Activated gamma-delta T cell treated with Interleukin-2 at 50 U/mL for 16 hours (primary cell): Measurements from ENCODE around the gene BOLA3.
A peak's percentile ranks its signal among the peaks of the same experiment; 100 is the strongest.
"Not testable (repeated sequence)": the region's sequence is repeated elsewhere in the genome, so short reads cannot be mapped to it uniquely, and the experiment has no call there.

Source experiments
- DNase-seq: peaks from one replicate; pipeline ENCODE4 v3.0.0-alpha.2; 2020

BOLA3 gene

GRCh38 chr2:74147727-74148456 is at the start of gene BOLA3:
Gene BOLA3, minus strand, starts transcription at chr2:74147912. Its CDS starts 38 bp downstream, at chr2:74147874.
- DNase-seq, result peak; percentile 81

- no peak for DNase-seq
Observed at GRCh38 chr2:74197049-74197448, 49.3 kb upstream of the BOLA3 start.

- DNase-seq, result no peak
Observed at GRCh38 chr2:74194799-74195198, 47.1 kb upstream of the BOLA3 start.

- no peak for DNase-seq
Observed at GRCh38 chr2:74191596-74192380, 44.1 kb upstream of the BOLA3 start.

GRCh38 chr2:74188696-74189095 is 41.0 kb upstream of the BOLA3 start:
- no peak for DNase-seq

GRCh38 chr2:74188018-74188601 is 40.4 kb upstream of the BOLA3 start:
- DNase-seq, result no peak

- DNase-seq, result not testable (repeated sequence)
Observed at GRCh38 chr2:74186706-74187105, 39.0 kb upstream of the BOLA3 start.

GRCh38 chr2:74186038-74186437 is 38.3 kb upstream of the BOLA3 start:
- DNase-seq, result no peak

GRCh38 chr2:74183878-74184277 is 36.2 kb upstream of the BOLA3 start:
- DNase-seq, result no peak

- no peak for DNase-seq
Observed at GRCh38 chr2:74181739-74182138, 34.0 kb upstream of the BOLA3 start.

- no peak for DNase-seq
Observed at GRCh38 chr2:74179063-74179865, 31.6 kb upstream of the BOLA3 start.

- peak; percentile 98 for DNase-seq
Observed at GRCh38 chr2:74178211-74179062, 30.7 kb upstream of the BOLA3 start, which contains the start of gene MOB1A. Gene MOB1A, minus strand, starts transcription at chr2:74178879. Its CDS starts 205 bp downstream, at chr2:74178674.

GRCh38 chr2:74177696-74178095 is 30.0 kb upstream of the BOLA3 start:
- DNase-seq, result no peak

GRCh38 chr2:74174909-74175308 is 27.2 kb upstream of the BOLA3 start:
- DNase-seq, result no peak

GRCh38 chr2:74168739-74169138 is 21.0 kb upstream of the BOLA3 start:
- no peak for DNase-seq

- DNase-seq, result no peak
Observed at GRCh38 chr2:74164761-74165160, 17.0 kb upstream of the BOLA3 start.

GRCh38 chr2:74162951-74163350 is 15.2 kb upstream of the BOLA3 start:
- no peak for DNase-seq

GRCh38 chr2:74155830-74156229 is 8.1 kb upstream of the BOLA3 start:
- no peak for DNase-seq

GRCh38 chr2:74152954-74153353 is 5.2 kb upstream of the BOLA3 start:
- no peak for DNase-seq

GRCh38 chr2:74149570-74150319 is 2.0 kb upstream of the BOLA3 start:
- no peak for DNase-seq

GRCh38 chr2:74149247-74149525 is 1.5 kb upstream of the BOLA3 start:
- DNase-seq, result no peak
